22Rv1 (cell line): ENCODE data around the gene CGNL1.

ENCODE experiments used
- ZFX ChIP-seq: fragments of 450-650 bp; IDR thresholded peaks from 2 replicates; pipeline ENCODE4 v1.6.1; 2017; ENCODE audit warnings: antibody characterized with exemption, borderline replicate concordance
- TF ChIP-seq, protein P1 (sequence below): fragments of 450-650 bp; IDR thresholded peaks from 2 replicates; pipeline ENCODE4 v1.5.1; 2017; ENCODE audit warnings: mild to moderate bottlenecking

- TF ChIP-seq, protein P1, sequence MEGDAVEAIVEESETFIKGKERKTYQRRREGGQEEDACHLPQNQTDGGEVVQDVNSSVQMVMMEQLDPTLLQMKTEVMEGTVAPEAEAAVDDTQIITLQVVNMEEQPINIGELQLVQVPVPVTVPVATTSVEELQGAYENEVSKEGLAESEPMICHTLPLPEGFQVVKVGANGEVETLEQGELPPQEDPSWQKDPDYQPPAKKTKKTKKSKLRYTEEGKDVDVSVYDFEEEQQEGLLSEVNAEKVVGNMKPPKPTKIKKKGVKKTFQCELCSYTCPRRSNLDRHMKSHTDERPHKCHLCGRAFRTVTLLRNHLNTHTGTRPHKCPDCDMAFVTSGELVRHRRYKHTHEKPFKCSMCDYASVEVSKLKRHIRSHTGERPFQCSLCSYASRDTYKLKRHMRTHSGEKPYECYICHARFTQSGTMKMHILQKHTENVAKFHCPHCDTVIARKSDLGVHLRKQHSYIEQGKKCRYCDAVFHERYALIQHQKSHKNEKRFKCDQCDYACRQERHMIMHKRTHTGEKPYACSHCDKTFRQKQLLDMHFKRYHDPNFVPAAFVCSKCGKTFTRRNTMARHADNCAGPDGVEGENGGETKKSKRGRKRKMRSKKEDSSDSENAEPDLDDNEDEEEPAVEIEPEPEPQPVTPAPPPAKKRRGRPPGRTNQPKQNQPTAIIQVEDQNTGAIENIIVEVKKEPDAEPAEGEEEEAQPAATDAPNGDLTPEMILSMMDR: no peak
- no peak for TF ChIP-seq ZFX
Observed at GRCh38 chr15:57443486-57443885, 67.2 kb downstream of the CGNL1 start.
